Measurements from ENCODE around the gene NRAS. TPM values are rescaled to one million over a fixed set of nuclear protein-coding genes. Genes with fewer than 3 reads are reported as not detected.

NRAS gene
- total and polyA plus RNA-seq, 9 donors = 36.2 to 56.6 (median 50.5) TPM

DNA sequence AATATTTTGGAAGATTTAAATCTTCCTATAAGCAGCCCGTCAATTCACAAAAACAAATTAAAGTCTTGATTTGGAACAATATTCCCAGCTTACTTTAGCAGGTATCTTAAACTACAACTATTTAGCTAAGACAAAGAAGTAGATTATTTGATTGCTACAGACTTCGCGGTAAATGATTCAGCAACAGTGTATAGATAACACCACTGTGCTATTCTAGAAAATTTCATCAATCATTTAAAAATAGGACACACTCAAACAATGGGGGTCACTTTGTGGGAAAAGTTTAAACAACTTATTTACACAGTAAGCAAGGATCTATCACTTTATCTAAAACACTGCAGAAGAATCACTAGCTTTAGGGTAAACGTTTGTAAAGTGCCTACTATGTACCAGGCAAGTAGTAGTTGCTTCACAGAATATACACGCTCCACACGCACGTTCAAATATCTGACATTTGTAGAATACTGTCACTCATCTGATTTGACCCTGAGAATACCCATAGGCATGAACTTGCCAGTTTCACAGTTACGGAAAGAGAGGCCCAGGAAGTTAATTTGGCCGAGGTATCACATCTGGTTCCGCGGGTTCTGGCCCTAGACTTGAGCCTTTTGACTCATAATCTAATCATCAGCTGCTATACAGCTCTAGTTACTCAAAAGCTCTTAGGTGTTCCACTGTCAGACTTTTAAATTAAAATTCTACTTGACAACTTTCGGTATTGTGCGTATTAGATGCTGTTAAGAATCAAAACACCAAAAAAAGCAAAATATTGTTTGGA, 47.6 kb downstream of the NRAS start:
- 20% methylated on average over 5 of the region's 13 CpGs for WGBS (ENCODE audit: insufficient coverage)
- H3K4me3 ChIP-seq (ENCODE audit: low read length) = peak overlapping the region; percentile 83
- peaks cover 3% of the 10 kb centered on the region for H3K27me3 ChIP-seq (ENCODE audit: control insufficient read depth, insufficient read depth, low read length)
- H3K4me1 ChIP-seq (ENCODE audit: control insufficient read depth, insufficient read depth, low read length) = peaks cover 5% of the 10 kb centered on the region
- peak; percentile 14 for DNase-seq
- no peaks in the 10 kb centered on the region for H3K9me3 ChIP-seq (replicated peaks; ENCODE audit: control insufficient read depth, low read depth, low read length)
- peak overlapping the region; percentile 77 for H3K27ac ChIP-seq (ENCODE audit: low read length)
- no peaks in the 10 kb centered on the region for H3K36me3 ChIP-seq (ENCODE audit: control insufficient read depth, insufficient read depth, low read length)

DNA sequence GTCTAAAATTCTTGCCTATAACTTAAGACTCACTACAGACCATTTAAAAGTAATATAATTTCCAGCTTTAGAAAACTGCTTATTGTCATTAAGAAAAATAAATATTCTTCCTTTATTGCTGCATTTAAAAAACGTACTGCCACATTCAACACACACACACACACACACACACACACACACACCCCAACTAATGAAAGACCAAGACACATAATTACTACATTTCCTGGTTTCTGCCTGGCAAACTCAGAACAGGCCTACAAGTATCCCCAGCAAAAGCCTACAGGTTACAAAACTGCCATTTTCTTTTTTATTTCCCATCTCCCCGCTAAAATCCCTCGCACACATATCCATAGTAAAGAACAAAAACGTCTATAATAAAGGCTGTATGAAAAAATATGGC, 48.2 kb downstream of the NRAS start:
- Histone ChIP-seq H3K27me3 (ENCODE audit: control insufficient read depth, insufficient read depth, low read length) (peaks cover 3% of the 10 kb centered on the region), H3K27ac (ENCODE audit: low read length) (no peak overlapping the region), H3K4me3 (ENCODE audit: low read length) (no peak overlapping the region), H3K4me1 (ENCODE audit: control insufficient read depth, insufficient read depth, low read length) (peaks cover 5% of the 10 kb centered on the region), H3K9me3 (replicated peaks; ENCODE audit: control insufficient read depth, low read depth, low read length) (no peaks in the 10 kb centered on the region), H3K36me3 (ENCODE audit: control insufficient read depth, insufficient read depth, low read length) (no peaks in the 10 kb centered on the region)
- DNase-seq = no peak
- 33% methylated on average over 1 of the region's 4 CpGs for WGBS (ENCODE audit: insufficient coverage)

DNA sequence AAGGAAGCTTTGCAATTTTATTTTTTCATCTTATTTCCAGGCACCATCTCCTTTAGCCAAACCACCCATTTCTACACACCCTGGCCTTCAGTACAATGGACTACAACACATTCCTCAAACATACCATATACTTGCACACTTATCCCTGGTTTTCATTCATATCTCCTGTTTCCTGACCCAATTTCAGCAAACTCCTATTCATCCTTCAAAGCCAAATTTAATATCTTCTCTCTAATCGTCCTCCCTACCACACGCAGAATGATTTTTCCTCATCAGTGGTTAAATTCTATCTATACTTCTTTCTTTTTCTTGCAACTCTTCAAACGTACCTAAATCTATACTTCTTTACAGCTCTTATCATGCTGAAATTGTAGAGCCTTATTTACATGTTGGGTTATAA, 49.6 kb downstream of the NRAS start:
- Histone ChIP-seq H3K27ac (ENCODE audit: low read length) (no peak overlapping the region), H3K36me3 (ENCODE audit: control insufficient read depth, insufficient read depth, low read length) (no peaks in the 10 kb centered on the region), H3K4me3 (ENCODE audit: low read length) (no peak overlapping the region), H3K9me3 (replicated peaks; ENCODE audit: control insufficient read depth, low read depth, low read length) (no peaks in the 10 kb centered on the region), H3K27me3 (ENCODE audit: control insufficient read depth, insufficient read depth, low read length) (peaks cover 2% of the 10 kb centered on the region), H3K4me1 (ENCODE audit: control insufficient read depth, insufficient read depth, low read length) (peaks cover 5% of the 10 kb centered on the region)
- no peak for DNase-seq
- WGBS (ENCODE audit: insufficient coverage) = 84% methylated on average over 2 of the region's 3 CpGs

DNA sequence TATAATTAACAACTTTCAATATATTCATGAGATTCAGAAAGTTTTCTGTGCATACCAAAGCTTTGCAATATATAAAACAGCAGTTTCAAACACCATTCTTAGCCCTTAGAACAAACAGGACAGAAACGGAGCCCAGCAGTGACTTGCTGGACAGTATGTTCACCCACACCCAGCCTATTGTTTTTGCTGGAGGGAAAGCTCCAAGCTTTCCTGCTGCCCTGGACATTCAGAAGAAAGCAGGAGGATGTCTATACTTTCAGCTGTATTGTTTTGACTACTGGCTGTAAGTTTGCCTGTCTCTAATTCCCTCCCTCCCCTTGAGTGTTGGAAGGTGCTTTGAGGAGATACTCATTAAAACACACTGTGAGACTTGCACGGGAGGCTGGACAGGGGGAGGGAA, 56.3 kb downstream of the NRAS start:
- no peak for DNase-seq

More for the DNA sequence above, 56.3 kb downstream of the NRAS start:
- Histone ChIP-seq H3K36me3 (ENCODE audit: control insufficient read depth, insufficient read depth, low read length) (no peaks in the 10 kb centered on the region), H3K9me3 (replicated peaks; ENCODE audit: control insufficient read depth, low read depth, low read length) (no peaks in the 10 kb centered on the region), H3K27ac (ENCODE audit: low read length) (no peak overlapping the region), H3K4me1 (ENCODE audit: control insufficient read depth, insufficient read depth, low read length) (no peaks in the 10 kb centered on the region), H3K4me3 (ENCODE audit: low read length) (no peak overlapping the region), H3K27me3 (ENCODE audit: control insufficient read depth, insufficient read depth, low read length) (no peaks in the 10 kb centered on the region)
- WGBS (ENCODE audit: insufficient coverage) = no CpG with 5 or more reads among the region's 2 CpGs

Other genes starting within 250 kb of the NRAS start
- gene TRIM33, start 205.6 kb downstream of the NRAS start, total RNA-seq = 26.2 TPM
- 10 to 100 TPM; 14.3 to 22.6 (median 17.9) TPM for gene TRIM33, start 205.6 kb downstream of the NRAS start, polyA plus RNA-seq (ENCODE audit: insufficient read depth in 1 of 8, insufficient read length in 8 of 8, low replicate concordance in 1 of 8)
- 27.3 TPM for gene BCAS2, start 135.2 kb downstream of the NRAS start, total RNA-seq
- 10 to 100 TPM; 21.0 to 31.9 (median 26.2) TPM for gene BCAS2, start 135.2 kb downstream of the NRAS start, polyA plus RNA-seq (ENCODE audit: insufficient read depth in 1 of 8, insufficient read length in 8 of 8, low replicate concordance in 1 of 8)
- gene DENND2C, start 46.7 kb downstream of the NRAS start, total RNA-seq = 7.4 TPM
- 1 to 10 TPM; 2.7 to 9.0 (median 5.0) TPM for gene DENND2C, start 46.7 kb downstream of the NRAS start, polyA plus RNA-seq (ENCODE audit: insufficient read depth in 1 of 8, insufficient read length in 8 of 8, low replicate concordance in 1 of 8)
- 49.3 TPM for gene AMPD1, start 21.2 kb downstream of the NRAS start, total RNA-seq
- 10 to 100 TPM; 36.6 to 96.8 (median 57.7) TPM for gene AMPD1, start 21.2 kb downstream of the NRAS start, polyA plus RNA-seq (ENCODE audit: insufficient read depth in 1 of 8, insufficient read length in 8 of 8, low replicate concordance in 1 of 8)
- 332 TPM for gene CSDE1, start 41.2 kb upstream of the NRAS start, total RNA-seq
- gene CSDE1, start 41.2 kb upstream of the NRAS start, polyA plus RNA-seq (ENCODE audit: insufficient read depth in 1 of 8, insufficient read length in 8 of 8, low replicate concordance in 1 of 8) = 100 to 1,000 TPM; 328 to 448 (median 394) TPM
- gene SIKE1, start 63.9 kb upstream of the NRAS start, total RNA-seq = 60.4 TPM
- 10 to 100 TPM; 18.7 to 34.2 (median 27.1) TPM for gene SIKE1, start 63.9 kb upstream of the NRAS start, polyA plus RNA-seq (ENCODE audit: insufficient read depth in 1 of 8, insufficient read length in 8 of 8, low replicate concordance in 1 of 8)
- not detected for gene SYCP1, start 138.1 kb upstream of the NRAS start, total RNA-seq
- gene SYCP1, start 138.1 kb upstream of the NRAS start, polyA plus RNA-seq (ENCODE audit: insufficient read depth in 1 of 8, insufficient read length in 8 of 8, low replicate concordance in 1 of 8) = not detected